Nephron progenitor cell (in vitro differentiated cells): ENCODE measurements around the gene GLCCI1.

Source experiments
- DNase-seq: peaks from one replicate; pipeline ENCODE4 v3.0.0; 2021
- H3K27ac Mint-ChIP-seq: 2 replicates; pipeline ENCODE4 v1.8.0; 2021; ENCODE audit warnings: mild to moderate bottlenecking, moderate library complexity, mixed read lengths
- H3K27me3 Mint-ChIP-seq: 2 replicates; pipeline ENCODE4 v1.8.0; 2021; ENCODE audit warnings: mild to moderate bottlenecking, low read depth, mixed read lengths; ENCODE audit not compliant: poor library complexity
- H3K36me3 Mint-ChIP-seq: 2 replicates; pipeline ENCODE4 v1.8.0; 2021; ENCODE audit warnings: low read depth, mixed read lengths
- H3K4me1 Mint-ChIP-seq: 2 replicates; pipeline ENCODE4 v1.8.0; 2021; ENCODE audit warnings: mixed read lengths
- H3K4me3 Mint-ChIP-seq: 2 replicates; pipeline ENCODE4 v1.8.0; 2021; ENCODE audit warnings: mild to moderate bottlenecking, moderate library complexity, mixed read lengths
- H3K9me3 Mint-ChIP-seq: 2 replicates; pipeline ENCODE4 v1.8.0; 2021; ENCODE audit warnings: mild to moderate bottlenecking, moderate library complexity, mixed read lengths
- CTCF ChIP-seq: fragments of 200-600 bp; sonication (generic); IDR thresholded peaks from 2 replicates; pipeline ENCODE4 v1.5.0; 2021; ENCODE audit warnings: antibody characterized with exemption

Gene GLCCI1

GRCh38 chr7:7964250-7964649 is 4.3 kb upstream of the GLCCI1 start:
- Mint-ChIP-seq H3K27ac (no peak overlapping the region), H3K4me1 (peaks cover 13% of the 10 kb centered on the region), H3K4me3 (no peak overlapping the region), H3K27me3 (no peaks in the 10 kb centered on the region), H3K36me3 (no peaks in the 10 kb centered on the region), H3K9me3 (no peaks in the 10 kb centered on the region)
- DNase-seq, result no peak
- TF ChIP-seq CTCF, result no peak

GRCh38 chr7:7964691-7965090 is 3.9 kb upstream of the GLCCI1 start:
- Mint-ChIP-seq H3K27me3 (no peaks in the 10 kb centered on the region), H3K4me1 (peaks cover 13% of the 10 kb centered on the region), H3K9me3 (no peaks in the 10 kb centered on the region), H3K36me3 (no peaks in the 10 kb centered on the region), H3K27ac (no peak overlapping the region), H3K4me3 (no peak overlapping the region)
- TF ChIP-seq CTCF, result no peak
- no peak for DNase-seq

- H3K9me3 Mint-ChIP-seq, result no peaks in the 10 kb centered on the region
- H3K4me1 Mint-ChIP-seq, result peaks cover 13% of the 10 kb centered on the region
- no peaks in the 10 kb centered on the region for H3K36me3 Mint-ChIP-seq
- no peak for TF ChIP-seq CTCF
- no peak overlapping the region for H3K4me3 Mint-ChIP-seq
- H3K27ac Mint-ChIP-seq, result no peak overlapping the region
- no peak for DNase-seq
- no peaks in the 10 kb centered on the region for H3K27me3 Mint-ChIP-seq
Measured at GRCh38 chr7:7965301-7965700, 3.3 kb upstream of the GLCCI1 start.

GRCh38 chr7:7966141-7966734 is 2.4 kb upstream of the GLCCI1 start:
- no peak for DNase-seq

GRCh38 chr7:7967886-7968543 is 581 bp upstream of the GLCCI1 start:
- H3K27me3 Mint-ChIP-seq, result no peaks in the 10 kb centered on the region
- peaks cover 13% of the 10 kb centered on the region for H3K4me1 Mint-ChIP-seq
- no peak for TF ChIP-seq CTCF
- peak overlapping the region; percentile 90 for H3K4me3 Mint-ChIP-seq
- H3K36me3 Mint-ChIP-seq, result no peaks in the 10 kb centered on the region
- H3K9me3 Mint-ChIP-seq, result no peaks in the 10 kb centered on the region
- DNase-seq, result no peak
- no peak overlapping the region for H3K27ac Mint-ChIP-seq

More at GRCh38 chr7:7966141-7966734, 2.4 kb upstream of the GLCCI1 start:
- TF ChIP-seq CTCF, result no peak
- H3K27ac Mint-ChIP-seq, result no peak overlapping the region
- H3K36me3 Mint-ChIP-seq, result no peaks in the 10 kb centered on the region
- no peak overlapping the region for H3K4me3 Mint-ChIP-seq
- H3K4me1 Mint-ChIP-seq, result peaks cover 13% of the 10 kb centered on the region
- H3K27me3 Mint-ChIP-seq, result no peaks in the 10 kb centered on the region
- no peaks in the 10 kb centered on the region for H3K9me3 Mint-ChIP-seq
